NCI-H146 treated with DMSO at 0.1 percent for 48 hours (cell line): Measurements from ENCODE around the gene ATP2A3.
"Not testable (repeated sequence)": the region's sequence is repeated elsewhere in the genome, so short reads cannot be mapped to it uniquely, and the experiment has no call there.

ENCODE experiments used
- DNase-seq: peaks from one replicate; lab custom pipeline; 2025; ENCODE audit not compliant: unreplicated experiment; lab: John Stamatoyannopoulos, UW

The ATP2A3 gene

DNA sequence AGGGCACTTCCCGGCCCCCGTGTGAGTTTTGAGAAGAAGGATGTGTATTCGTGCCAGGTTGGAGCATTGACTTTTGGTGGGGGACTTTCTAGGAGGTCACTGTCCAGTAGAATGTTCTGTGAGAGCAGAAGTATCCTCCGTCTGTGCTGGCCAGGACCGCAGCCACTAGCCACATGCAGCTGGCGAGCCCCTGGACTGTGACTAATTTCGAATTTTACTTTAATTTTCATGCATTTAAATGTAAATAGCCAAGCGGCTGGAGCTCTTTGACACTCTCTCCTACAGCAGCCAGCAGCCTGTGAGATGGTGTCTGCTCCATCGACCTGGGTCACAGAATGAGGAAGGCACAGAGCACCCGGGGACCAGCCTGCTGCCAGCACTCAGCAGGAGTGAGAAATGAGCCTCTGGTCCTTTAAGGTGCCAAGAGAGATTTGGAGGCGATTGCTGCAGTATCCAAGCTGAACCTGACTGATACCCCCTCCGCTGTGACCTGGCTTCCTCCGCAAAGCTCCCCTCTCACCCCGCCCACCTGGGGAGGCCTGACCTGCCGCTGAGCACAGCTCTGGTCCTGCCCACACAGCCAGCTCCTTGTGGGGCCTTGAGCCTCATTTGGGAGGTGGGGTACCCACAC, 7.8 kb downstream of the ATP2A3 start:
- no peak for DNase-seq

DNA sequence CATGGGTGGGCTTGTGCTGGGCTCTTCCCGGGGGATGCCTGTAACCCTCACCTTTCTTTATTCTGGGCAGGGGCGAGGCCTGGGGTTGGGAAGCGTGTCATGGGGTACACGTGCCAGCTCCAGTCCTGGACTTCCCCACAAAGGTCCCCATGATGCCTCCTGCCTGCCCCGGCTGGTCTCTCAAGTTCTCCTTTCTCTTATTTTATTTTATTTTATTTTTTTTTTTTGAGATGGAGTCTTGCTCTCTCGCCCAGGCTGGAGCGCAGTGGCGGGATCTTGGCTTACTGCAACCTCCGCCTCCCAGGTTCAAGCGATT, 8.6 kb downstream of the ATP2A3 start:
- DNase-seq: no peak

DNA sequence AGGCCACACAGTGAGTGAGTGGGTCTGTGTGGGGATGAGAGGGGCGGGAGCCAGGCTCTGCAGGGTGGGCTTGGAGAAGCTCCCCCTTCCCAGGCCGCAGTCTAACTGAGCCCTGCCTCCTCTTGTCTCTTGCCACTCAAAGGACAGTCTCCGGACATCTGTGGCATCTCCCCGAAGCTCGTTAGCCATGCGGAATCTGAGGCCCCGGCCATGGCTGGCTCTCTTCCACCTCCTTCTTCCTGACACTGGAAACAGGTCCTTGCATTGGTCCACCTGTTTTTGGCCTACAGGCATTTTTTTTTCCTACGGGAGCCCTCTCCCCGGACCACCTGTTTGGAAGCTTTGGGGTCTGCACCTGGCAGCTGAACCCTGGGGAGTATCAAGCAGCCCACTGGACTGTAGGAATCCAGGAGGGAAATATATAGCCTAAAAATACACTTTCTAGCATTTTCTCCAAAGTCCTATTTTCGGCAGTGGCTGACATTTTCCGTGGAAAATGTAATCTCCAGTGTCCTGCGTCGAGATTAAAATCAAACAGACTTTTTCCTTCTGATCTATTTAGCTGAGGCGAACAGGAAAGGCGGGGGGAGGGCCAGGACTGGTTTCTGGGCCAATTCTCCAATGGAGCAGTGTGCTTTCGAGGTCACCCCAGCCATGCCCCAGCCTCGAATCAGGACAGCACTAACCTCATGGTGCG, 9.1 kb downstream of the ATP2A3 start:
- no peak for DNase-seq

DNA sequence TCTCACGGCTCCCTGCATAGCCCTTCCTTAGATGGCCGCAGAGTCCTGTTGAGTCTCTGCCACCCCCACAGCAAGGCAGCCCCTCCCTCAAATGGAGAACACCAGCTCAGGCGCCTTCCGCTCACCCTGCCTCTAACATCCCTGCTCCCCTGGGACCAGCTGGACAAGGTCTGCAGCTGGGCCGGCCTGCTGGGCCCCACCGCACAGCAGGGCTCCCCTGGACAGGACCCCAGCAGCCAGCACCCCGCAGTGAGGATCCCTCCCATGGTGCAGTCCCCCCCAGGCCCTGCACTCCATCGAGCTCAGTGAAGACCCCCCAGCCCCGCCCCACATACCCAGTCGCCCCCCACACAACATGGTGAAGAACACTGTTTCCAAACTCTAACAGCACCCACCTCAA, 10.2 kb downstream of the ATP2A3 start:
- no peak for DNase-seq

DNA sequence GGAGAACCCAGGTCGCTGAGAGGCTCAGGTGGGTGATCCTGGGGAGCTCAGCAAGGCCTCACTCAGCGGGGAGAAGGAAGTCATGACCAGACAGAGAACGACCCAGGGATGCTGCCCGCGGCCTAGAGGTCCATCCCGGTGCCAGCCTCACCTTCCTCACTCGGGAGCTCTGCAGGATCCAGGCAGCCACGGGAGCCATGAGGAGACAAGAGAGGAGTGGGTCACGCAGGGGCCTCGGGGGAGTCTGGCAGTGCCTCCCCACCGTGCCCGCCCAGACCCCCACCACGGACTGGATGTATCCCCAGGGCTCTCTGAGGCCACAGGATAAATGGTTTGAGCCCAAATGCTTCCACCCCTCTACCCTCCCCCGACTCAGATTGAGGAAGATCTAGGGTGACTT, 10.7 kb downstream of the ATP2A3 start:
- DNase-seq: no peak

DNA sequence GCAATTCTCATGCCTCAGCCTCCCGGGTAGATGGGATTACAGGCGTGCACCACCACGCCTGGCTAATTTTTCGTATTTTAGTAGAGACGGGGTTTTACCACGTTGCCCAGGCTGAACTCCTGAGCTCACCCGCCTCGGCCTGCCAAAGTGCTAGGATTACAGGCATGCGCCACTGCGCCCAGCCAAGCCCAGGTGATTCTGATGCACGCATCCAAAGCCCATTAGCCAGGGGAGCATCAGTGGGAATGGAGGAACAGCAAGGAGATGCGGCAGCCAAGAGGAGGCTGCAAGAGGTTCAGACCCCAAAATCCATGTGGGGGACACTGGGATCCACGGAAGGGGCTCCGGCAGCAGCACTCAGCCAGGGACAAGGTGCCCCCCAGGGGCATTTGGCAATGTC, 12.1 kb downstream of the ATP2A3 start:
- DNase-seq: no peak

DNA sequence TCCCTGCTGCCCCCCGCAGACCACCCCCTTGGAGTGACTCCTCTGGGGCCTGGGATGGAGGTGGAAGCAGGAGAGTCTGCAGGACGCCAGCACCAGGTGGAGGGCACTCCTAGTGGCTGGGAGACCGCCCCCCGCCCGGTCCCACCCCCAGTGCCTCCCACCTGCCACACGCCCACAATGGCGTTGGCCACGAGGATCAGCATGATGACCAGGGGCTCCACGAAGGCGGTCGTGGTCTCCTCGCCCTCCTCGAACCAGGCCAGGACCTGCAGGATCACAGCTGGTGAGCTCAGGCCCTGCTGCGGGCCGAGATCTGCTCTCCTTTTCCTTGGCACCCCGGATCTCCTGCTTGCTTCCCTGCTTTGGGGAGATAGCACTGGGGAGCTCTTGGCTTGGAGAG, 12.8 kb downstream of the ATP2A3 start:
- DNase-seq: no peak

DNA sequence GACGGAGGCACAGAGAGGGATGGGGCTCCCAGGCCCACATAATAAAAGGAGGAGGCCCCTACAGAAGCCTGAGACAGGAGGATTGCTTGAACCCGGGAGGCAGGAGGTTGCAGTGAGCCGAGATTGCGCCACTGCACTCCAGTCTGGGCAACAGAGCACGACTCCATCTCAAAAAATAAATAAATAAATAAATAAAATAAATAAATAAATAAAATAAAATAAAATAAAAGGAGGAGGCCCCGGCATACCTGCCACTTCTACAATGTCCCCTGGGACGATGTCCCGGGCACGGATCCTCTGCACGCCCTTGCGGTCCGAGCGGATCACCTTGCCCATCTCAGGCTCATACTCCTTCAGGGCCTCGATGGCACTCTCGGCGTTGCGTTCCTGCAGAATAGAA, 13.2 kb downstream of the ATP2A3 start:
- no peak for DNase-seq

DNA sequence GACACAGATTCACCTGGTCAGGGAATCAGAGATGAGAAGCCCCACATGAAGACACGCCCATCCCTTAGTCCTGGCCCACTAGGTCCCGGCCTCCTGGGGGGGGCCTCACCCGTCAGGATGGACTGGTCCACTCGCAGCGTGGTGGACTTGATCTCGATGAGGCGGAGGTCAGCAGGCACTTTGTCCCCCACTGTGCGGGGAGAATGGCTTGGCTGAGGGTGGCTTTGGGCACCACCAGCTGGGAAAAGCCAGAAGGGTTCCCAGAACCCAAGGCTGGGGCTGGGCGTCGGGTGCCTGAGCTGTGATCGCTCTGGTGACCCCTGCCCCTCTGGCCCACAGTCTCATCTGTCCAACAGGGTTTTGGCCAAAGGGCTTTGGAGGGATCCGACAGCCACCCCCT, 13.7 kb downstream of the ATP2A3 start:
- no peak for DNase-seq

DNA sequence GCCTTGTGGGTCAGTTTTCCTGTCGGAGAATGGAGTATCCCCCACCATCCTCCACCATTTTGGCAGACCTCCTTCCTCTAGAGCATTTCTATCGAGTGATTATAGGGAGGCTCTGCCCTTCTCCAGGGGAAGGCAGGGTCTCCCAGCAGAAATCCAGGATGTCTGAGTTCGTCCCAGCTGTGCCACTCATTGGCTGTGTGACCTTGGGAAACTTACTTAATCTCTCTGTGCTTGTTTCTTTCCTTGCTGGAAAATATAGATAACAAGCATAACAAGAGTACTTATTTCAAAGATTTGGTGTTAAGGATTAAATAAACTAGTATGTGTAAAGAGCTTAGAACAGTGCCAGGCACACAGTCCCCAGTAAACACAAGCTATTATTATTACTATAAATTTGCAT, 14.8 kb downstream of the ATP2A3 start:
- DNase-seq: no peak

DNA sequence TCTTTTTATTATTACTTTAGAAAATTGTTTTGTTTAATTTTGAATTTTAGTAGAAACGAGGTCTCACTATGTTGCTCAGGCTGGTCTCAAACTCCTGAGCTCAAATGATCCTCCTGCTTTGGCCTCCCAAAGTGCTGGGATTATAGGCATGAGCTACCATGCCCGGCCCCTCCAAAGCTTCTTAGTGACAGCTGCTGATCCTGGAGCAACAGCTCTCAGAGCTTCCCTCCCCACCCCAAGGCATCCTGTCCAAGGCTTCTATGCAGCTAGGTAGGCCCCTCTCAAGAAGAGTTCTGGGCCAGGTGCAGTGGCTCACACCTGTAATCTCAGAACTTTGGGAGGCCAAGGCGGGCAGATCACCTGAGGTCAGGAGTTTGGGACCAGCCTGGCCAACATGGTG, 15.7 kb downstream of the ATP2A3 start:
- not testable (repeated sequence) for DNase-seq

DNA sequence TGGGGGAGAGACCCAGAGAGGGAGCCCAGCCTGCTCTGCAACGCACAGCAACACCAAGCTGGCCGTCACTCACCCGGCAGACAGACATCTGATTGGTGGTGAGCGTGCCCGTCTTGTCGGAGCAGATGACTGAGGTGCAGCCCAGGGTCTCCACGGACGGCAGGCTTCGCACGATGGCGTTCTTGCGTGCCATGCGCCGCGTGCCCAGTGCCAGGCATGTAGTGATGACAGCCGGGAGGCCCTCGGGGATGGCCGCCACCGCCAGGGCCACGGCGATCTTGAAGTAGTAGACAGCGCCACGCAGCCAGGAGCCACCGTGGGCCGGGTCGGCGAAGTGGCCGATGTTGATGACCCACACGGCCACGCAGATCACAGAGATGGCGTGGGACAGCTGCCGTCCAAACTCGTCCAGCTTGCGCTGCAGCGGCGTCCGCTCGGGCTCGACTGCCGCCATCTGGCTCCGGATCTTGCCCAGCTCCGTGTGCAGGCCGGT, 16.9 kb downstream of the ATP2A3 start:
- no peak for DNase-seq

DNA sequence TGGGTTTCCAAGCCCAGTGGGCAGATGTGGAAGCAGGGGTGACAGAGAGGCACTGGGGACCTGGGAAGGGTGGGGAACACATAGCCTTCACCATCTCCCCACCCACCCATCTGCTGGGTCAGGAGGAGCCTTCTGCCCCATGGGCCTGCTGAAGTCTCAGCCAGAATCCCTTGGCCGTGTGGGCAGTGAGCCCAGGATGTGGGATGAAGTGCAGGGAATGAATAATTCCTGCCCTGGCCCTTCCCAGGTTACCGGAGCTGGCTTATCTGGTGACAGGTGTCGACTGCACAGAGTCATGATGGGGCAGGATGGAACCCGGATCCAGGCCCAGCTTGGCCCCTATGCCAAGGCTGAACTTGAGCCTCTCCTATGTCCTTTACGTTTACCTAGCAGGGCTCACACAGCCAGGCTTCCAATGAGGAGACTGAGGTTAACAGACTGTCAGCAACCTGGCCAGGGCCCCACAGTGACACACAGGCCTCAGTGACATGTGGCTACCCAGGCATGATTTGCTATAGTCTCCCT, 17.5 kb downstream of the ATP2A3 start:
- no peak for DNase-seq

DNA sequence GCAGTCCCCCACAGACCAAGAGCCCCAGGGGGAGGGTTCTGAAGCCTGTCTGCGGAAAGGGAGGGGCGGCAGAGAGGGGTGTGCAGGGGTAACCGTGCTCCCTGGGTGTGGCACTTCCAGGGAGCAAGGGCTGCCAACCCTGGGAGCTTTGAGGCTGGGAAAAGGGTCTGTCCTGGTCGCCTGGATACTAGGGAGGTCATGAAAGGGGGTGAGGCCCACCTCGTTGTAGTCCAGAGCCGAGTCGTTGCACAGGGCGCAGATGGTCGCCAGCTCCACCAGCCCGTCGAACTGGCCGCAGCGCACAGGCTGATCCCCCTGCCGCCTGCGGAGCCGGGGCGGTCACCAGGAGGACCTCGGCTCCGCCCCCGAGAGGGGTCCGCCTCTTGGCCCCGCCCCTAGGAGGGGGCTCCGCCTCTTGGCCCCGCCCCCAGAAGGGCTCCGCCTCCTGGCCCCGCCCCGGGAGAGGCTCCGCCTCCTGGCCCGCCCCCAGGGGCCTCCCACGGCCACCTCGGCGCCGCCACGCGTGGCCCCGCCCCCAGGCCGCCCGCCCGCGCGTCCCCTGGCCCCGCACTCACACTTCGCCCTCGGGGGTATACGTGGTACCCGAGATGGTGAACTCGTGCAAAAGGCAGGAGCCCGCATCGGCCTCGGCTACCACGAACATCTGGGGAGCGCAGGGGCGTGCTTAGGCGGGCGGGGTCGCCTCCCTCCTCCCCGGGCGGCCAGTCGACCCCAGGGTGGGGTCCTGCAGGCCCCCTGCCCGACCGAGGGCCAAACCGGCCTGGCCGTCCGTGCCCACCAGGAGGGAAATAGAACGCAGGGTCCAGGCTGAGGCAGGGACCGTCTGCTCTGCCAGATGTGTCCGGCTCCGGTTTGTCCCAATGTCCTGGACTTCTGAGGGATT, 19.5 kb downstream of the ATP2A3 start:
- DNase-seq: no peak

DNA sequence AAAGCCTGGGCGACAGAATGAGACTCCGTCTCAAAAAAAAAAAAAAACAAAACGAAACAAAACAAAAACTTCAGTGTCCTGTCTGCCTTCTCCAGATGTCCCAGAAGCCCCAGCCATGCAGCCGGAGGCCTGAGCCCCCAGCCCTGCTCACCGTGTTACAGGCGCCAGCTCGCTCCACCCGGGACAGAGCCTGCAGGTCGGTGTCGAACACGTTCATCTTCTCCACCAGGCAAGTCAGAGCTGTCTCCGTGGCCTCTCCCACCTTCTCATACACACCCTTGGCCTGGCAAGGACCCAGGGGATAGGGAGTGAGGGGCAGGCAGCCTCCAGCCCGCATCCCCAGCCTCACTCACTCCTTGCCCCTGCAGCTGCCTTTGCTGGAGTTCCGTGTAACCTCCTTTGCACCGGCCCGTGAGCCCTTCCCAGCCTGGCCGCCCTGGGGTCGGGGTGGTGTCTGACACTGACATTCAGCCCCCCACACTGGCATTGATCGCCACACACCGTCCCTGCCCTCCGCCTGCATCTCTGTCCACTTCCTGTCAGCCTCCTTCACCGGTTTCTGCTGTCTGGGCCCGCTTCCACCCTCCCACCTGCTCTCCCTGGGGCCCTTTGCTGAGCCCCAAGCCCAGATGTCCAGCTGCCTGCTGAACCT, 20.9 kb downstream of the ATP2A3 start:
- DNase-seq: no peak

DNA sequence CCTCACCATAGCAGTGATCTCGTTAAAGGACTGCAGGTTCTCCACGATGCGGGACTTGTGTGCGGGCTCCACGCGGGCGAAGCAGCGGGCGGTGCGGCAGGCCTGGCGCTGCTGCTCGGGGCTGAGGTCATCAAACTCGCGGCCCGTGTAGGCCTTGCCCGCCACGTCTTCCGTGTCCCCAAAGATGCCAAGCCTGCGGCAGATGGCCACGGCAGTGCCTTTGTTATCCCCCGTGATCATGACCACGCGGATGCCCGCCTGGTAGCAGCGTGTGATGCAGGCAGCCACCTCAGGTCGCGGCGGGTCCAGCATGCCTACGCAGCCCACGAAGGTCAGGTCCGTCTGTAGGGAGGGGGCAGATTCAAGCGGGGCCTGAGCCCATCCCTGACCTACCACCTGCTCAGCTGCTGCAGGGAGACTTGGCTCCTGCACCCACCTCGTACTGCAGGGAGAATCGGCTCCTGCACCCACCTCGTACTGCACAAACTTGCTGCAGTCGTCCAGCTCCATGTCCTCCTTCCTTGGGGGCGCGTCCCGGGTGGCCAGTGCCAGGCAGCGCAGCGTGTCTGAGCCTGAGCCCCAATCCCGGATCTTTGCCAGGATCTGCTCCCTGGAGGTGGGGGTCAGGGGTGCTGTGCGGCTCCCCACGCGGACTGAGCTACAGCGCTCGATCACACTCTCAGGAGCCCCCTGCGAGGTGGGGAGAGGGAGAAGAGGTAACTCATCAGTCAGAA, 23.1 kb downstream of the ATP2A3 start:
- no peak for DNase-seq

DNA sequence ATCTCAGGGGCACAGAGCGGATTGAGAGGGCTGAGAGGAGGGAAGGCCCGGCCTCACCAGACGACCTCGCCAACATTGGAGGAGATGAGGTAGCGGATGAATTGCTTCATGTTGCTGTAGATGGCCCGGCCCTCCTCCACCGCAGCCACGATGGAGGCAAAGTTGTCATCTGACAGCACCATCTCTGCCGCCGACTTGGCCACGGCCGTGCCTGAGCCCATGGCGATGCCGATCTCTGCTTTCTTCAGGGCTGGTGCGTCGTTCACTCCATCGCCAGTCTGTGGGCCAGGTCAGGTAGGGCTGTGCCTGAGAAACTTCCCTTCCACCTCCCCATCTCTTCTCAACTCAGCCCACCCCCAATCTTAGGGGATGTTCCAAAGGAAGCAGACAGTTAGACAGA, 26.9 kb downstream of the ATP2A3 start:
- DNase-seq: no peak

DNA sequence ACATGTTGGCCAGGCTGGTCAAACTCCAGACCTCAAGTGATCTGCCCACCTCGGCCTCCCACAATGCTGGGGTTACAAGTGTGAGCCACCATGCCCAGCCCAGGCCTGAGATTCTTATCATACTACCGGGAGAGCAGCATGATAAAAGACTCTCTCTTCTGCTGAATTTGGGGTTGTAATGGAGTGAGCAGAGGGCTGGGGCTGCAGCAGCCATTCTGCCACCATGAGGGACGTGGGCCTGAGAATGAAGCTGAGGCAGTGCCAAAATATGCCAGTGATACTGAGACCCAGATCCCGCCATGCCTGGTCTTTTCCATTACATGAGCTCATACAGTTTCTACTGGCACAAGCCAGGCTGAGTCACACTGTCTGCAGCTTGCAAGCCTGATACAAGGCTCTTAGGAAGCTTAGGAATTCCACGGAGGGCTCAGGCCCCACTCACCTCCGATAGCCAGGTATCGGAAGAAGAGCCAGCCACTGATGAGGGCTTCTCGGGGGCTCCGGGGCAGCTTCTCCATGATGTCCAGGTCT, 28.3 kb downstream of the ATP2A3 start:
- DNase-seq: no peak

DNA sequence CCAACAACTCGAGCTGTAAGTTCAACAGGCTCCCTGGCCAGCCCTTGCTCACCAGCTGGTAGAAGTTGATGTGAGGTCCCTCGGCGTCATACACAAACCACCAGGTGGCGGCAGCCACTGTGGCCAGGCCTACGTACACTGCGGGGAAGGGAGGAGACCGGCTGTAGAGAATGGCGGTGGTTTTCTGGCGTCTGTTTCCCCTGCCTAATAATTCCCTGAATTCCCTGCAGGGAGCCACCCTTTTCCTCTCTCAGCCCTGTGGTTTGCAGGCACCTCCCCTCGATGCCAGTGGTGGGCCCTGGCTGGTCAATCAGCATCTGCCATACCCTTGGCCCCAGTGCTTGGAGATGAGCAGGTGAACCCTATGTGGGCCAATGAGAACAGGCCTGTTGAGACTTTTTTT, 29.1 kb downstream of the ATP2A3 start:
- peak; percentile 52 for DNase-seq

DNA sequence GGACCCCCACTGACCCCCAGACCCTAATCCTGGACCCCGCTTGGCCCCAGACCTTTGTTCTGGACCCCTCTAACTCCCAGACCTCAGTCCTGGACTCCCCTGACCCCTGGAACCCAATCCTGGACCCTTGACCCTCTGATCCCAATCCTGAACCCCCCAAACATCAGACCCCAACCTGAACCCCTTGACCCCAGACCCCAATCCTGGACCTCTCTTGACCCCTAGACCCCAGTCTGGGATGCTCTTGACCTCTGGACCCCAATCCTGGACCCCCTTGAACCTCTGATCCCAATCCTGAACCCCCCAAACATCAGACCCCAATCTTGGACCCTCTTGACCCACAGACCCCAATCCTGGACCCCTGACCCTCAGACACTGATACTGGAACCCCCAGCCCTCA, 34.5 kb downstream of the ATP2A3 start:
- DNase-seq: no peak
